HepG2 (cell line): ENCODE data around the gene SMYD5. TPM values are rescaled to one million over a fixed set of nuclear protein-coding genes. Genes with fewer than 3 reads are reported as not detected.

ENCODE experiments used
- ATAD3A ChIP-seq: sonication (generic); formaldehyde crosslinking; IDR thresholded peaks from 2 replicates; pipeline ENCODE4 v1.4.0; 2020; ENCODE audit warnings: missing genetic modification reagents
- BRD4 ChIP-seq: sonication (generic); formaldehyde crosslinking; IDR thresholded peaks from 2 replicates; pipeline ENCODE4 v1.4.0; 2020; ENCODE audit warnings: missing genetic modification reagents
- FOXA3 ChIP-seq: IDR thresholded peaks from 2 replicates; pipeline ENCODE4 v1.6.1; 2016; ENCODE audit warnings: missing genetic modification reagents, missing compliant biosample characterization
- ISL2 ChIP-seq: sonication (generic); formaldehyde crosslinking; IDR thresholded peaks from 2 replicates; pipeline ENCODE4 v1.5.0; 2020; ENCODE audit warnings: missing genetic modification reagents
- REL ChIP-seq: sonication (generic); formaldehyde crosslinking; conservative IDR thresholded peaks from 2 replicates; pipeline ENCODE4 v1.8.0; 2022; ENCODE audit warnings: mild to moderate bottlenecking, missing genetic modification reagents, moderate library complexity
- SCMH1 ChIP-seq: sonication (generic); formaldehyde crosslinking; IDR thresholded peaks from 2 replicates; pipeline ENCODE4 v1.9.0; 2021; ENCODE audit warnings: missing genetic modification reagents, mild to moderate bottlenecking, borderline replicate concordance
- TAF15 ChIP-seq: fragments of 200-400 bp; formaldehyde crosslinking; IDR thresholded peaks from one replicate; pipeline ENCODE4 v1.6.1; 2018; ENCODE audit warnings: mild to moderate bottlenecking, low read depth, low read length; ENCODE audit not compliant: poor library complexity, severe bottlenecking
- TEAD2 ChIP-seq: sonication (generic); formaldehyde crosslinking; IDR thresholded peaks from 2 replicates; pipeline ENCODE4 v1.9.0; 2021; ENCODE audit warnings: missing genetic modification reagents
- ZNF562 ChIP-seq: sonication (generic); formaldehyde crosslinking; IDR thresholded peaks from 2 replicates; pipeline ENCODE4 v1.8.0; 2022; ENCODE audit warnings: missing genetic modification reagents, borderline replicate concordance
- ZNF570 ChIP-seq: sonication (generic); formaldehyde crosslinking; IDR thresholded peaks from 2 replicates; pipeline ENCODE4 v1.4.0; 2020; ENCODE audit warnings: mild to moderate bottlenecking, missing genetic modification reagents, borderline replicate concordance
- ZNF577 ChIP-seq: sonication (generic); formaldehyde crosslinking; IDR thresholded peaks from 2 replicates; pipeline ENCODE4 v1.4.0; 2020; ENCODE audit warnings: mild to moderate bottlenecking, low read depth, missing genetic modification reagents, borderline replicate concordance
- ZNF737 ChIP-seq: sonication (generic); formaldehyde crosslinking; IDR thresholded peaks from 2 replicates; pipeline ENCODE4 v1.5.0; 2020; ENCODE audit warnings: missing genetic modification reagents, mild to moderate bottlenecking, borderline replicate concordance
- polyA plus RNA-seq, 8 experiments: library from polyadenylated mRNA; depleted of rRNA in 3 of 8; stranded (reverse) in 7 of 8; unstranded in 1 of 8; fragments of >200 nt; fragmentation: Illumina TruSeq in 4 of 8; extraction: Trizol in 4 of 8; gene quantifications; 2 replicates each; pipeline versions ENCODE4 v1.2.1 to v1.2.3, GENCODE V29; 2011 to 2016; ENCODE audit warnings: low read depth in 4 of 8, missing spikeins in 1 of 8, mixed read lengths in 1 of 8; ENCODE audit not compliant: insufficient read depth in 1 of 8
- total RNA-seq, 5 experiments: library from RNA; depleted of rRNA; stranded (reverse); fragments of >200 nt; fragmentation: Illumina TruSeq; extraction: Trizol; gene quantifications; 2 replicates each; pipeline ENCODE4 v1.2.3, GENCODE V29; 2016; ENCODE audit warnings: low read depth in 1 of 5
- TF ChIP-seq, protein P1 (sequence below): sonication (generic); formaldehyde crosslinking; IDR thresholded peaks from 2 replicates; pipeline ENCODE4 v1.4.0; 2020; ENCODE audit warnings: mild to moderate bottlenecking, missing genetic modification reagents
- TF ChIP-seq, protein P2 (sequence below): sonication (generic); formaldehyde crosslinking; IDR thresholded peaks from 2 replicates; pipeline ENCODE4 v1.4.0; 2020; ENCODE audit warnings: mild to moderate bottlenecking, missing genetic modification reagents
- TF ChIP-seq, protein P3 (sequence below): sonication (generic); formaldehyde crosslinking; IDR thresholded peaks from 2 replicates; pipeline ENCODE4 v1.4.0; 2020; ENCODE audit warnings: mild to moderate bottlenecking, missing genetic modification reagents, borderline replicate concordance
- TF ChIP-seq, protein P4 (sequence below): sonication (generic); formaldehyde crosslinking; IDR thresholded peaks from 2 replicates; pipeline ENCODE4 v1.5.0; 2020; ENCODE audit warnings: missing genetic modification reagents

Gene SMYD5
- total and polyA plus RNA-seq, 2 of the 13 experiments (the other 11 are each of a cell fraction or from before 2014, with no cell fraction given) = 55.8 to 70.4 TPM

DNA sequence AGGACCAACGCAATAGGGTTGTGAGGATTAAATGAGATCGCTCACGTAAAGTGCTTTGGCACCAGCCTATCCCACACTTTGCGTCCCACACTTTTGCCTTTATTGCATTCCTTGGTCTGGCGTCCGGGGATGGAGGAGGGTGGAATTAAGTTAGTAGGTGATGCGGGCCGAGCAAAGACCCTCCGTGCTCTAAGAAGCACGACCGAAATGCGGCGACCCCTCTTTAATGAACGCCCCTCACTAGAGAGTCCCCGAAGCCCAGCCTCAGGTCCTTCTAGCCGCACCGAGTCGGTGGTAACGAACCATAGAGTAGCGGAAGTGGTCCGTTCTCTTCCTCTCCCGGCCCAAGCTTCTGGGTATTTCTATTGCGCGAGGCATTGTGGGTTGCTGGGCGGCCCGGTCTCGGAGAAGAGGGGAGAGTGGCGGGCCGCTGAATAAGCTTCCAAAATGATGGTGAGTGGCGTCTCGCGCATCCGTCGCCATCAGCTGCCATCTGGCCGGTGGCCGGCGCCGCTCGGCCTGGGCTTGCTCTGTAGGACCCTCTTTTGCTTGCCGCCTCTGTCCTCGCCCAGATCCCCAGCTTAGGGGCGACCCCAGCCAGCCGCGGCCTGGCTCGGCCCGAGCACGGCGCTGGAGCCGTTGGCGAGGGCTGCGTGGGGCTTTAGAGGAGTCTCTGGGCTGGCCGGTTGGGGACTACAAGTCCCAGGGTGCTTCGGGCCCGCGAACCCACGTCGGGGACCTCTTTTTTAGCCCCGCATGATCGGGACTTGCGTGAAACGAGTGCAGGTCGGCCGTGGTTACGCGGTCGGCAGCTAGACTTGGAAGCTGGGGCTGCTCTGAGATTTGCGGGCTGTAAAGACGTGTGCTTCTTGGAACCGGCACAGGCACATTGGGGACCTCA, 20.1 kb downstream of the SMYD5 start, which contains the start of gene CCT7 (continued):
- TF ChIP-seq, protein P1, sequence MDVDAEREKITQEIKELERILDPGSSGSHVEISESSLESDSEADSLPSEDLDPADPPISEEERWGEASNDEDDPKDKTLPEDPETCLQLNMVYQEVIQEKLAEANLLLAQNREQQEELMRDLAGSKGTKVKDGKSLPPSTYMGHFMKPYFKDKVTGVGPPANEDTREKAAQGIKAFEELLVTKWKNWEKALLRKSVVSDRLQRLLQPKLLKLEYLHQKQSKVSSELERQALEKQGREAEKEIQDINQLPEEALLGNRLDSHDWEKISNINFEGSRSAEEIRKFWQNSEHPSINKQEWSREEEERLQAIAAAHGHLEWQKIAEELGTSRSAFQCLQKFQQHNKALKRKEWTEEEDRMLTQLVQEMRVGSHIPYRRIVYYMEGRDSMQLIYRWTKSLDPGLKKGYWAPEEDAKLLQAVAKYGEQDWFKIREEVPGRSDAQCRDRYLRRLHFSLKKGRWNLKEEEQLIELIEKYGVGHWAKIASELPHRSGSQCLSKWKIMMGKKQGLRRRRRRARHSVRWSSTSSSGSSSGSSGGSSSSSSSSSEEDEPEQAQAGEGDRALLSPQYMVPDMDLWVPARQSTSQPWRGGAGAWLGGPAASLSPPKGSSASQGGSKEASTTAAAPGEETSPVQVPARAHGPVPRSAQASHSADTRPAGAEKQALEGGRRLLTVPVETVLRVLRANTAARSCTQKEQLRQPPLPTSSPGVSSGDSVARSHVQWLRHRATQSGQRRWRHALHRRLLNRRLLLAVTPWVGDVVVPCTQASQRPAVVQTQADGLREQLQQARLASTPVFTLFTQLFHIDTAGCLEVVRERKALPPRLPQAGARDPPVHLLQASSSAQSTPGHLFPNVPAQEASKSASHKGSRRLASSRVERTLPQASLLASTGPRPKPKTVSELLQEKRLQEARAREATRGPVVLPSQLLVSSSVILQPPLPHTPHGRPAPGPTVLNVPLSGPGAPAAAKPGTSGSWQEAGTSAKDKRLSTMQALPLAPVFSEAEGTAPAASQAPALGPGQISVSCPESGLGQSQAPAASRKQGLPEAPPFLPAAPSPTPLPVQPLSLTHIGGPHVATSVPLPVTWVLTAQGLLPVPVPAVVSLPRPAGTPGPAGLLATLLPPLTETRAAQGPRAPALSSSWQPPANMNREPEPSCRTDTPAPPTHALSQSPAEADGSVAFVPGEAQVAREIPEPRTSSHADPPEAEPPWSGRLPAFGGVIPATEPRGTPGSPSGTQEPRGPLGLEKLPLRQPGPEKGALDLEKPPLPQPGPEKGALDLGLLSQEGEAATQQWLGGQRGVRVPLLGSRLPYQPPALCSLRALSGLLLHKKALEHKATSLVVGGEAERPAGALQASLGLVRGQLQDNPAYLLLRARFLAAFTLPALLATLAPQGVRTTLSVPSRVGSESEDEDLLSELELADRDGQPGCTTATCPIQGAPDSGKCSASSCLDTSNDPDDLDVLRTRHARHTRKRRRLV = no peak
- TF ChIP-seq TEAD2 (CRISPR knock-in tag) (no peak; the same call in 1 of the 2 replicates), TAF15 (no peak), ZNF562 (no peak; the same call in 1 of the 2 replicates), ZNF737 (CRISPR knock-in tag) (peak; percentile 94; the same call in 1 of the 2 replicates), REL (CRISPR knock-in tag) (0 out of 2 replicates have a peak, but pooled peaks have one; percentile 62), ZNF577 (CRISPR knock-in tag) (no peak; the same call in 1 of the 2 replicates), ZNF570 (CRISPR knock-in tag) (peak; percentile 87; the same call in 1 of the 2 replicates), ISL2 (CRISPR knock-in tag) (peak; percentile 92), SCMH1 (no peak), BRD4 (CRISPR knock-in tag) (peak; percentile 94), FOXA3 (CRISPR knock-in tag) (peak; percentile 62), ATAD3A (CRISPR knock-in tag) (no peak)
- TF ChIP-seq, protein P2, sequence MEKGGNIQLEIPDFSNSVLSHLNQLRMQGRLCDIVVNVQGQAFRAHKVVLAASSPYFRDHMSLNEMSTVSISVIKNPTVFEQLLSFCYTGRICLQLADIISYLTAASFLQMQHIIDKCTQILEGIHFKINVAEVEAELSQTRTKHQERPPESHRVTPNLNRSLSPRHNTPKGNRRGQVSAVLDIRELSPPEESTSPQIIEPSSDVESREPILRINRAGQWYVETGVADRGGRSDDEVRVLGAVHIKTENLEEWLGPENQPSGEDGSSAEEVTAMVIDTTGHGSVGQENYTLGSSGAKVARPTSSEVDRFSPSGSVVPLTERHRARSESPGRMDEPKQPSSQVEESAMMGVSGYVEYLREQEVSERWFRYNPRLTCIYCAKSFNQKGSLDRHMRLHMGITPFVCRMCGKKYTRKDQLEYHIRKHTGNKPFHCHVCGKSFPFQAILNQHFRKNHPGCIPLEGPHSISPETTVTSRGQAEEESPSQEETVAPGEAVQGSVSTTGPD = no peak
- TF ChIP-seq, protein P3, sequence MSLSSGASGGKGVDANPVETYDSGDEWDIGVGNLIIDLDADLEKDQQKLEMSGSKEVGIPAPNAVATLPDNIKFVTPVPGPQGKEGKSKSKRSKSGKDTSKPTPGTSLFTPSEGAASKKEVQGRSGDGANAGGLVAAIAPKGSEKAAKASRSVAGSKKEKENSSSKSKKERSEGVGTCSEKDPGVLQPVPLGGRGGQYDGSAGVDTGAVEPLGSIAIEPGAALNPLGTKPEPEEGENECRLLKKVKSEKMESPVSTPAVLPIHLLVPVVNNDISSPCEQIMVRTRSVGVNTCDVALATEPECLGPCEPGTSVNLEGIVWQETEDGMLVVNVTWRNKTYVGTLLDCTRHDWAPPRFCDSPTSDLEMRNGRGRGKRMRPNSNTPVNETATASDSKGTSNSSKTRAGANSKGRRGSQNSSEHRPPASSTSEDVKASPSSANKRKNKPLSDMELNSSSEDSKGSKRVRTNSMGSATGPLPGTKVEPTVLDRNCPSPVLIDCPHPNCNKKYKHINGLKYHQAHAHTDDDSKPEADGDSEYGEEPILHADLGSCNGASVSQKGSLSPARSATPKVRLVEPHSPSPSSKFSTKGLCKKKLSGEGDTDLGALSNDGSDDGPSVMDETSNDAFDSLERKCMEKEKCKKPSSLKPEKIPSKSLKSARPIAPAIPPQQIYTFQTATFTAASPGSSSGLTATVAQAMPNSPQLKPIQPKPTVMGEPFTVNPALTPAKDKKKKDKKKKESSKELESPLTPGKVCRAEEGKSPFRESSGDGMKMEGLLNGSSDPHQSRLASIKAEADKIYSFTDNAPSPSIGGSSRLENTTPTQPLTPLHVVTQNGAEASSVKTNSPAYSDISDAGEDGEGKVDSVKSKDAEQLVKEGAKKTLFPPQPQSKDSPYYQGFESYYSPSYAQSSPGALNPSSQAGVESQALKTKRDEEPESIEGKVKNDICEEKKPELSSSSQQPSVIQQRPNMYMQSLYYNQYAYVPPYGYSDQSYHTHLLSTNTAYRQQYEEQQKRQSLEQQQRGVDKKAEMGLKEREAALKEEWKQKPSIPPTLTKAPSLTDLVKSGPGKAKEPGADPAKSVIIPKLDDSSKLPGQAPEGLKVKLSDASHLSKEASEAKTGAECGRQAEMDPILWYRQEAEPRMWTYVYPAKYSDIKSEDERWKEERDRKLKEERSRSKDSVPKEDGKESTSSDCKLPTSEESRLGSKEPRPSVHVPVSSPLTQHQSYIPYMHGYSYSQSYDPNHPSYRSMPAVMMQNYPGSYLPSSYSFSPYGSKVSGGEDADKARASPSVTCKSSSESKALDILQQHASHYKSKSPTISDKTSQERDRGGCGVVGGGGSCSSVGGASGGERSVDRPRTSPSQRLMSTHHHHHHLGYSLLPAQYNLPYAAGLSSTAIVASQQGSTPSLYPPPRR (CRISPR knock-in tag) = 0 out of 2 replicates have a peak, but pooled peaks have one; percentile 65
- TF ChIP-seq, protein P4, sequence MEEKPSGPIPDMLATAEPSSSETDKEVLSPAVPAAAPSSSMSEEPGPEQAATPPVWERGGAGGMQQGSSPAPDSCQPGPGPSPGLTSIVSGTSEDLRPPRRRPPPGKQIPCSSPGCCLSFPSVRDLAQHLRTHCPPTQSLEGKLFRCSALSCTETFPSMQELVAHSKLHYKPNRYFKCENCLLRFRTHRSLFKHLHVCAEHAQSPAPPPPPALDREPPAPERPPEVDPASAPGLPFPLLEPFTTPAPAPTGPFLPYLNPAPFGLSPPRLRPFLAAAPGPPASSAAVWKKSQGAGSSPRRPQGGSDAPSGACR = peak; percentile 8; the same call in 1 of the 2 replicates
